Activated CD4-positive, alpha-beta T cell treated with anti-CD3 and anti-CD28 coated beads, Interleukin-2, amount 10 ng/mL, durations not matched to agents 7 days and 5 days (primary cell): ENCODE data around the gene DNM3. TPM values are rescaled to one million over a fixed set of nuclear protein-coding genes. Genes with fewer than 3 reads are reported as not detected.

ENCODE experiments used
- CTCF ChIA-PET: fragments of 350-600 bp; sonication (Branson Sonifier 250); formaldehyde crosslinking; loops from one replicate; lab custom pipeline; 2021; ENCODE audit warnings: antibody characterized with exemption; lab: Charles Lee
- POLR2A ChIA-PET: fragments of 350-600 bp; sonication (Branson Sonifier 250); formaldehyde crosslinking; loops from one replicate; lab custom pipeline; 2021; ENCODE audit warnings: antibody characterized with exemption; lab: Charles Lee
- DNase-seq: peaks from one replicate; pipeline ENCODE4 v3.0.0-alpha.2; 2020
- H3K27ac Mint-ChIP-seq: one replicate; pipeline ENCODE4 v1.8.0; 2021; ENCODE audit warnings: mild to moderate bottlenecking, moderate library complexity, mixed read lengths
- H3K27me3 Mint-ChIP-seq: one replicate; pipeline ENCODE4 v1.8.0; 2021; ENCODE audit warnings: mixed read lengths
- H3K36me3 Mint-ChIP-seq: one replicate; pipeline ENCODE4 v1.8.0; 2021; ENCODE audit warnings: low read depth, mixed read lengths
- H3K4me1 Mint-ChIP-seq: one replicate; pipeline ENCODE4 v1.8.0; 2021; ENCODE audit warnings: mixed read lengths
- H3K4me3 Mint-ChIP-seq: one replicate; pipeline ENCODE4 v1.8.0; 2021; ENCODE audit warnings: mild to moderate bottlenecking, moderate library complexity, mixed read lengths
- H3K9me3 Mint-ChIP-seq: one replicate; pipeline ENCODE4 v1.8.0; 2021; ENCODE audit warnings: mixed read lengths
- total RNA-seq, 2 experiments: library from RNA; stranded (reverse); gene quantifications; one replicate each; pipeline ENCODE4 v1.2.3, GENCODE V29; 2021

Gene DNM3
- total RNA-seq, 2 experiments from 2014 or later = 2.1 TPM

DNA sequence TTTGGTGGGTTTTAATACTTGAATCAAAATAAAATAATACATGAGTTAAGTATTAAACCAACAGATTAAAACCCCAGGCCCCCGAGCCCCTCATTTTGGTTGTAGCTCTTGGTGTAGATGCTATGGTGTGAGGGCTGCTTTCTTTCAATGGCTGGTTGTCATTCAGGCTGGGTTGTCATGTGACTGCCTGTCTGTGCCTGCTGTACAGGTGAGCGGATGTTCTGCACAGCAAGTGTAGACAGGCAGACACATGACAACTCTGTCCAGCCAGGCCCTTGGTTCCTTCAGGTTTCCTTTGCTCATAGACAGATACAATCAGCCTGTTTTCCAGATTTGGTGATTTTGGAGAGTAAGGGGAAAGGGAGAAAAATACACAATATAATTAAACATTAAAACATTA is 297.3 kb downstream of the DNM3 start:
- ChIA-PET POLR2A (no interaction called here), CTCF (no interaction called here)
- H3K36me3 Mint-ChIP-seq = peaks cover 2% of the 10 kb centered on the region
- H3K27me3 Mint-ChIP-seq = no peaks in the 10 kb centered on the region
- H3K4me1 Mint-ChIP-seq = peaks cover 16% of the 10 kb centered on the region
- H3K9me3 Mint-ChIP-seq = no peaks in the 10 kb centered on the region
- DNase-seq = no peak
- H3K27ac Mint-ChIP-seq = no peak overlapping the region
- no peak overlapping the region for H3K4me3 Mint-ChIP-seq

DNA sequence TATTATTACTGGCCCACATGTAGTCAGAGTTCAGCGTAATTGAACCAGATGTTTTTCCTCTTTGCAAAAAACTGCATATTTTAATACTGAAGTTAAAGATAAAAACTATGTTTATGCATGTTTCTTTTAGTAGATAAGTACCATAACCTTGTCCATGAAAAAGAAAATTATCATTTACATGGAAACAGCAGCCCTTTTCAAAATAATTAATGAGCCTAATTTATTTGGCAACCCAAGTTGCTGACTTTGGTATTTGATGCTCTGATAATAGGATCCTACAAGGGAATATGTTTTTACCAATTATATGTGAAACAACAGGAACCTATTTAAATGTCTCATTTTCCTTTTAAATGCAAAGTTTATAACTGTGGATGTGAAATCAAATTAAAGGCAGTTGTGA is 297.9 kb downstream of the DNM3 start:
- H3K27ac Mint-ChIP-seq = no peak overlapping the region
- peaks cover 11% of the 10 kb centered on the region for H3K4me1 Mint-ChIP-seq
- no peaks in the 10 kb centered on the region for H3K27me3 Mint-ChIP-seq
- ChIA-PET CTCF (interaction anchor here (1.2 kb wide), 1 partner anchor 10 kb away, joined by 3 read pairs; no protein-coding TSS in a partner anchor), POLR2A (no interaction called here)
- H3K36me3 Mint-ChIP-seq = no peaks in the 10 kb centered on the region
- H3K4me3 Mint-ChIP-seq = no peak overlapping the region
- H3K9me3 Mint-ChIP-seq = no peaks in the 10 kb centered on the region
- no peak for DNase-seq

DNA sequence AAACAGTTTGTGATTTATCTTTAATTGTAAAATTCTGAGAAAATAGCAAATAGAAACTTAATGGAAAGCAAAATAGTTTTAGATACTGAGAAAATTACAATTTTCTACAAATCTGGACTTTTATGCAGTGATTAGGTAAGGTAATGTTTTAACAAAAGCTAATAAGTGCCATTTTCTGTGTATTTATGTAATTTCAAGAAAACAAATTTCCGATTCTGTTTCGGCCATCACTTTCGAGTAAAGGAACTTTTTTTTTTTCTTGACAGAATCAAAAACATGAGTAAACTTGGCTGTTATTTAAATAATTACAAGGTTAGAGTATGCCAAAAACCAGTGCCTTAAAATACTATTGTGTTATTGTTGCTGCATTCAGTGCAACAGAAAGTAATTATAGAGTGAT is 298.8 kb downstream of the DNM3 start:
- CTCF ChIA-PET = interaction anchor here (1.2 kb wide), 1 partner anchor 9 kb away, joined by 3 read pairs; no protein-coding TSS in a partner anchor
- Mint-ChIP-seq H3K4me3 (no peak overlapping the region), H3K27me3 (no peaks in the 10 kb centered on the region), H3K9me3 (no peaks in the 10 kb centered on the region), H3K27ac (no peak overlapping the region), H3K4me1 (peaks cover 8% of the 10 kb centered on the region), H3K36me3 (no peaks in the 10 kb centered on the region)
- no peak for DNase-seq
- POLR2A ChIA-PET = no interaction called here

GRCh38 chr1:172140591-172140990 is 299.3 kb downstream of the DNM3 start:
- Mint-ChIP-seq H3K9me3 (no peaks in the 10 kb centered on the region), H3K27me3 (no peaks in the 10 kb centered on the region), H3K4me1 (peaks cover 7% of the 10 kb centered on the region), H3K4me3 (no peak overlapping the region), H3K27ac (no peak overlapping the region), H3K36me3 (no peaks in the 10 kb centered on the region)
- no peak for DNase-seq
- ChIA-PET CTCF (interaction anchor here (0.8 kb wide), 1 partner anchor 9 kb away, joined by 3 read pairs; no protein-coding TSS in a partner anchor), POLR2A (no interaction called here)

- Mint-ChIP-seq H3K36me3 (no peaks in the 10 kb centered on the region), H3K4me1 (peaks cover 7% of the 10 kb centered on the region), H3K4me3 (no peak overlapping the region), H3K9me3 (no peaks in the 10 kb centered on the region), H3K27ac (no peak overlapping the region), H3K27me3 (no peaks in the 10 kb centered on the region)
- ChIA-PET POLR2A (no interaction called here), CTCF (interaction anchor here (0.8 kb wide), 1 partner anchor 10 kb away, joined by 3 read pairs; no protein-coding TSS in a partner anchor)
- no peak for DNase-seq
These were observed 300.1 kb downstream of the DNM3 start for GRCh38 chr1:172141341-172141881.

DNA sequence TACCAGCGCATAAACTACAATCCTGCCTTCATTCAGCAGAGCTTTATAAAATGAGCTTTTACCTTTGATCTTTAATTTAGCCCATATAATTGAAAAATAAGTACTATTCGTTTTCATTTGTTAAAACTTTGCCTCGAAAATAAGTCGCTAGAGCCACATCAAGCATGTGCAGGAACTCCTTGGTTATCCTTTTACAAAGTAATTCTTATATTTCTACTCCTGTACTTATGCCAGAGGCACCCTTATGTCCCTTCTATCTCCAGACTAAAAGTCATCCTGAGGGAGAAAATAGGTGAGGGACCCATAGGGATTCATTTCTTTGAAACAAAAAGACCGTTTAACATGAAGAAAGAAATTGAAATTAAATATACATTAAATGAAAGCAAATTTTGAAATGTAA is 301.0 kb downstream of the DNM3 start:
- Mint-ChIP-seq H3K27me3 (no peaks in the 10 kb centered on the region), H3K27ac (no peak overlapping the region), H3K9me3 (peaks cover 4% of the 10 kb centered on the region), H3K36me3 (no peaks in the 10 kb centered on the region), H3K4me3 (no peak overlapping the region), H3K4me1 (peaks cover 7% of the 10 kb centered on the region)
- ChIA-PET CTCF (interaction anchor here (0.6 kb wide), 1 partner anchor 288 kb away, joined by 3 read pairs; no protein-coding TSS in a partner anchor), POLR2A (no interaction called here)
- DNase-seq = no peak

- Mint-ChIP-seq H3K36me3 (no peaks in the 10 kb centered on the region), H3K27me3 (no peaks in the 10 kb centered on the region), H3K27ac (no peak overlapping the region), H3K9me3 (peaks cover 6% of the 10 kb centered on the region), H3K4me3 (no peak overlapping the region), H3K4me1 (peaks cover 7% of the 10 kb centered on the region)
- POLR2A ChIA-PET = no interaction called here
- DNase-seq = no peak
- CTCF ChIA-PET = no interaction called here
These were observed 302.2 kb downstream of the DNM3 start for GRCh38 chr1:172143384-172144055.

GRCh38 chr1:172144445-172145061 is 303.3 kb downstream of the DNM3 start:
- ChIA-PET POLR2A (no interaction called here), CTCF (interaction anchor here (1.0 kb wide), 1 partner anchor 10 kb away, joined by 4 read pairs; no protein-coding TSS in a partner anchor)
- Mint-ChIP-seq H3K36me3 (no peaks in the 10 kb centered on the region), H3K4me3 (no peak overlapping the region), H3K27me3 (no peaks in the 10 kb centered on the region), H3K4me1 (peaks cover 7% of the 10 kb centered on the region), H3K9me3 (peaks cover 6% of the 10 kb centered on the region), H3K27ac (no peak overlapping the region)
- no peak for DNase-seq

- no peak for DNase-seq
- H3K4me1 Mint-ChIP-seq = peaks cover 7% of the 10 kb centered on the region
- H3K4me3 Mint-ChIP-seq = no peak overlapping the region
- ChIA-PET CTCF (interaction anchor here (1.0 kb wide), 1 partner anchor 9 kb away, joined by 4 read pairs; no protein-coding TSS in a partner anchor), POLR2A (no interaction called here)
- peaks cover 6% of the 10 kb centered on the region for H3K9me3 Mint-ChIP-seq
- no peaks in the 10 kb centered on the region for H3K36me3 Mint-ChIP-seq
- no peaks in the 10 kb centered on the region for H3K27me3 Mint-ChIP-seq
- no peak overlapping the region for H3K27ac Mint-ChIP-seq
These were observed 303.9 kb downstream of the DNM3 start for GRCh38 chr1:172145231-172145651.

DNA sequence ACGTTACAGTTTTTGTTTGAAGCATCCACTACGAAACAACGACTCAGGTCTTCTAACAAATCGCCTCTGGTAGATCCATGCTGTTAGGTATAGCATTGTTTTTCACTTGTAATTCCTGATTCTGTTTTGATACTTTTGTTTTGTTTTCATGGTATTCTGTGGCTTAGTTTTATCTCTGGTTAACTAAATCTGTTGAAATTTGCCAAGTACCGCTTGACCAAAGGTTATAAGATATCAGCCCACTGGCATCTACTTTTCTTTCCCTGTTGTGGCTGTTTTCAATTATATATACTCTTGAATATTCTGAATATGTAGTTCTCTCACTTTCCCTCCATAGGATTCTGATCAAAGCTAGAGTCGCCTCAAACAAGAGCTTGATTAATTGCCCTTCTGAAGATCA is 304.4 kb downstream of the DNM3 start:
- Mint-ChIP-seq H3K9me3 (peaks cover 6% of the 10 kb centered on the region), H3K4me1 (peaks cover 7% of the 10 kb centered on the region), H3K27ac (no peak overlapping the region), H3K36me3 (no peaks in the 10 kb centered on the region), H3K27me3 (no peaks in the 10 kb centered on the region), H3K4me3 (no peak overlapping the region)
- POLR2A ChIA-PET = no interaction called here
- DNase-seq = no peak
- CTCF ChIA-PET = interaction anchor here (0.6 to 1.0 kb wide), 2 partner anchors 9 to 247 kb away, joined by 3 to 4 read pairs; no protein-coding TSS in a partner anchor

- no peak overlapping the region for H3K4me3 Mint-ChIP-seq
- H3K9me3 Mint-ChIP-seq = peaks cover 6% of the 10 kb centered on the region
- DNase-seq = no peak
- ChIA-PET CTCF (interaction anchor here (0.6 to 1.0 kb wide), 2 partner anchors 27 to 246 kb away, joined by 3 read pairs; no protein-coding TSS in a partner anchor), POLR2A (no interaction called here)
- H3K4me1 Mint-ChIP-seq = peaks cover 7% of the 10 kb centered on the region
- H3K27me3 Mint-ChIP-seq = no peaks in the 10 kb centered on the region
- no peak overlapping the region for H3K27ac Mint-ChIP-seq
- no peaks in the 10 kb centered on the region for H3K36me3 Mint-ChIP-seq
These were observed 305.0 kb downstream of the DNM3 start for GRCh38 chr1:172146141-172146850.

GRCh38 chr1:172147541-172147940 is 306.2 kb downstream of the DNM3 start:
- Mint-ChIP-seq H3K27ac (no peak overlapping the region), H3K9me3 (peaks cover 6% of the 10 kb centered on the region), H3K4me1 (peaks cover 4% of the 10 kb centered on the region), H3K36me3 (no peaks in the 10 kb centered on the region), H3K27me3 (no peaks in the 10 kb centered on the region), H3K4me3 (no peak overlapping the region)
- no peak for DNase-seq
- ChIA-PET CTCF (interaction anchor here (0.8 to 1.7 kb wide), 2 partner anchors 10 to 48 kb away, joined by 3 to 4 read pairs; no protein-coding TSS in a partner anchor), POLR2A (no interaction called here)
